Common myeloid progenitor, CD34-positive (primary cell): ENCODE measurements around the gene ZFP14. TPM values are rescaled to one million over a fixed set of nuclear protein-coding genes. Genes with fewer than 3 reads are reported as not detected.

Experiments used
- CTCF ChIA-PET: fragments of 350-600 bp; sonication (Branson Sonifier 250); formaldehyde crosslinking; loops from one replicate; lab custom pipeline; 2021; ENCODE audit warnings: antibody characterized with exemption; lab: Charles Lee
- POLR2A ChIA-PET: fragments of 350-600 bp; sonication (Branson Sonifier 250); formaldehyde crosslinking; loops from one replicate; lab custom pipeline; 2021; ENCODE audit warnings: antibody characterized with exemption; lab: Charles Lee
- DNase-seq, 3 donors: peaks; one replicate each; pipeline versions ENCODE4 v3.0.0 to v3.0.0-alpha.2; 2013
- H3K27ac ChIP-seq, 2 experiments: 1 replicate in 1 of 2; 2 replicates in 1 of 2; pipeline ENCODE4 v1.7.0; 2013; ENCODE audit warnings: inconsistent platforms in 2 of 2, low read length in 2 of 2, mild to moderate bottlenecking in 2 of 2, low read depth in 1 of 2, moderate library complexity in 1 of 2; ENCODE audit not compliant: severe bottlenecking in 2 of 2, insufficient read depth in 1 of 2, poor library complexity in 1 of 2
- H3K27me3 ChIP-seq, 5 experiments: replicated peaks in 2 of 5; 1 replicate in 3 of 5; 2 replicates in 2 of 5; pipeline versions ENCODE4 v1.6.1 to v1.7.0; 2013; ENCODE audit warnings: low read length in 4 of 5, mild to moderate bottlenecking in 2 of 5, moderate library complexity in 2 of 5, inconsistent platforms in 1 of 5; ENCODE audit not compliant: insufficient read depth in 5 of 5, control insufficient read depth in 4 of 5
- H3K36me3 ChIP-seq, 4 experiments: 1 replicate in 2 of 4; 2 replicates in 2 of 4; pipeline versions ENCODE4 v1.6.1 to v1.7.0; 2013; ENCODE audit warnings: low read length in 3 of 4, control low read depth in 1 of 4, mild to moderate bottlenecking in 1 of 4; ENCODE audit not compliant: control insufficient read depth in 4 of 4, insufficient read depth in 4 of 4
- H3K4me1 ChIP-seq, 4 experiments: 1 replicate in 3 of 4; 2 replicates in 1 of 4; pipeline versions ENCODE4 v1.6.1 to v1.7.1; 2013; ENCODE audit warnings: low read length in 3 of 4, mild to moderate bottlenecking in 3 of 4, control low read depth in 1 of 4, inconsistent platforms in 1 of 4, moderate library complexity in 1 of 4; ENCODE audit not compliant: control insufficient read depth in 4 of 4, insufficient read depth in 4 of 4; ENCODE audit errors: control extremely low read depth in 1 of 4
- H3K4me3 ChIP-seq, 7 experiments: 1 replicate in 4 of 7; 2 replicates in 3 of 7; pipeline versions ENCODE4 v1.5.1 to v1.7.0; 2013; ENCODE audit warnings: mild to moderate bottlenecking in 7 of 7, low read length in 6 of 7, moderate library complexity in 6 of 7, inconsistent platforms in 2 of 7, low read depth in 2 of 7, control low read depth in 1 of 7; ENCODE audit not compliant: insufficient read depth in 4 of 7, control insufficient read depth in 1 of 7; ENCODE audit errors: extremely low read depth in 1 of 7
- H3K9me3 ChIP-seq, 5 experiments: 1 replicate in 4 of 5; 2 replicates in 1 of 5; pipeline versions ENCODE4 v1.6.1 to v1.7.1; 2013; ENCODE audit warnings: low read length in 4 of 5, mild to moderate bottlenecking in 2 of 5, inconsistent platforms in 1 of 5, low read depth in 1 of 5, moderate library complexity in 1 of 5; ENCODE audit not compliant: control insufficient read depth in 4 of 5, insufficient read depth in 2 of 5; ENCODE audit errors: control extremely low read depth in 1 of 5
- WGBS: methylation state at CpG from one replicate; pipeline ENCODE4 v1.1.5; 2013; ENCODE audit not compliant: insufficient coverage; 5-methylcytosine and 5-hydroxymethylcytosine counted together
- polyA plus RNA-seq: library from polyadenylated mRNA; unstranded; fragments of 120-200 nt; gene quantifications from one replicate; pipeline ENCODE4 v1.2.1, GENCODE V29; 2013

The ZFP14 gene
- polyA plus RNA-seq = 6.2 TPM

- H3K36me3 ChIP-seq = peaks cover 3 to 8% (median 6%) of the 10 kb centered on the region in 4 experiments
- H3K4me3 ChIP-seq = peak within 1 kb of the TSS; percentile 75 to 98 (median 95)
- CTCF ChIA-PET = no interaction called here
- POLR2A ChIA-PET = no interaction called here
- peak; percentile 94 to 98 (median 97) for DNase-seq
- no peaks in the 10 kb centered on the region for H3K27me3 ChIP-seq
- H3K4me1 ChIP-seq = peaks cover 5 to 15% (median 10%) of the 10 kb centered on the region in 4 experiments
- 5% methylated on average over 63 of the region's 69 CpGs for WGBS
- H3K27ac ChIP-seq = peak within 1 kb of the TSS; percentile 85 to 91
- H3K9me3 ChIP-seq = peaks cover 2 to 14% (median 8%) of the 10 kb centered on the region in 5 experiments
These were observed at the start of gene ZFP14 for GRCh38 chr19:36378625-36379509. Gene ZFP14 (minus strand): TSS chr19:36379201. CDS start chr19:36367892, 11,309 bp downstream.

GRCh38 chr19:36423925-36424324 is 44.9 kb upstream of the ZFP14 start:
- ChIA-PET CTCF (no interaction called here), POLR2A (no interaction called here)
- Histone ChIP-seq H3K9me3 (peaks cover 6 to 33% (median 24%) of the 10 kb centered on the region in 5 experiments), H3K36me3 (no peaks in the 10 kb centered on the region), H3K4me1 (peaks cover 0 to 11% (median 4%) of the 10 kb centered on the region in 4 experiments), H3K27me3 (peaks cover 4 to 35% (median 10%) of the 10 kb centered on the region in 5 experiments), H3K4me3 (no peak overlapping the region), H3K27ac (no peak overlapping the region)
- DNase-seq = no peak
- 100% methylated on average over 2 of the region's 4 CpGs for WGBS

GRCh38 chr19:36421749-36422481 is 42.9 kb upstream of the ZFP14 start:
- Histone ChIP-seq H3K4me3 (peak overlapping the region in 6 of 7 experiments; percentile 38 to 75 (median 62)), H3K27ac (no peak overlapping the region), H3K27me3 (peaks cover 4 to 35% (median 10%) of the 10 kb centered on the region in 5 experiments), H3K9me3 (peaks cover 6 to 35% (median 19%) of the 10 kb centered on the region in 5 experiments), H3K4me1 (peaks cover 0 to 23% (median 15%) of the 10 kb centered on the region in 4 experiments), H3K36me3 (no peaks in the 10 kb centered on the region)
- DNase-seq = no peak
- CTCF ChIA-PET = no interaction called here
- POLR2A ChIA-PET = no interaction called here
- WGBS = 29% methylated on average over 33 of the region's 33 CpGs

- POLR2A ChIA-PET = no interaction called here
- peaks cover 4 to 35% (median 10%) of the 10 kb centered on the region in 5 experiments for H3K27me3 ChIP-seq
- no peak overlapping the region for H3K27ac ChIP-seq
- peaks cover 6 to 32% (median 17%) of the 10 kb centered on the region in 5 experiments for H3K9me3 ChIP-seq
- DNase-seq = peak in 2 of 3 donors; percentile 31 to 62
- 10% methylated on average over 57 of the region's 61 CpGs for WGBS
- H3K4me1 ChIP-seq = peaks cover 0 to 23% (median 15%) of the 10 kb centered on the region in 4 experiments
- H3K36me3 ChIP-seq = peaks cover 0 to 3% (median 0%) of the 10 kb centered on the region in 4 experiments
- CTCF ChIA-PET = no interaction called here
- peak overlapping the region in 6 of 7 experiments; percentile 38 to 75 (median 62) for H3K4me3 ChIP-seq
These were observed 42.2 kb upstream of the ZFP14 start for GRCh38 chr19:36420961-36421748.

- H3K9me3 ChIP-seq = peaks cover 6 to 42% (median 12%) of the 10 kb centered on the region in 5 experiments
- H3K27me3 ChIP-seq = peaks cover 4 to 35% (median 10%) of the 10 kb centered on the region in 5 experiments
- DNase-seq = peak; percentile 84 to 92 (median 90)
- peak within 1 kb of the TSS; percentile 44 to 82 for H3K27ac ChIP-seq
- WGBS = under 1% methylated on average over 66 of the region's 70 CpGs
- ChIA-PET CTCF (no interaction called here), POLR2A (no interaction called here)
- peak within 1 kb of the TSS; percentile 51 to 88 (median 79) for H3K4me3 ChIP-seq
- H3K36me3 ChIP-seq = peaks cover 0 to 19% (median 3%) of the 10 kb centered on the region in 4 experiments
- H3K4me1 ChIP-seq = peaks cover 0 to 23% (median 15%) of the 10 kb centered on the region in 4 experiments
These were observed 39.4 kb upstream of the ZFP14 start, which contains the start of gene ZFP82 for GRCh38 chr19:36418287-36419001. Gene ZFP82 (minus strand): TSS chr19:36418644. CDS start chr19:36409789, 8,855 bp downstream.
